Left forelimb (tissue), 1 donor: ENCODE results near the gene ELAVL3.
"Not testable (repeated sequence)": the region's sequence is repeated elsewhere in the genome, so short reads cannot be mapped to it uniquely, and the experiment has no call there.

ENCODE experiments used
- DNase-seq: peaks from one replicate; pipeline ENCODE4 v3.0.0-alpha.2; 2018; ENCODE audit warnings: low spot score

The ELAVL3 gene

DNA sequence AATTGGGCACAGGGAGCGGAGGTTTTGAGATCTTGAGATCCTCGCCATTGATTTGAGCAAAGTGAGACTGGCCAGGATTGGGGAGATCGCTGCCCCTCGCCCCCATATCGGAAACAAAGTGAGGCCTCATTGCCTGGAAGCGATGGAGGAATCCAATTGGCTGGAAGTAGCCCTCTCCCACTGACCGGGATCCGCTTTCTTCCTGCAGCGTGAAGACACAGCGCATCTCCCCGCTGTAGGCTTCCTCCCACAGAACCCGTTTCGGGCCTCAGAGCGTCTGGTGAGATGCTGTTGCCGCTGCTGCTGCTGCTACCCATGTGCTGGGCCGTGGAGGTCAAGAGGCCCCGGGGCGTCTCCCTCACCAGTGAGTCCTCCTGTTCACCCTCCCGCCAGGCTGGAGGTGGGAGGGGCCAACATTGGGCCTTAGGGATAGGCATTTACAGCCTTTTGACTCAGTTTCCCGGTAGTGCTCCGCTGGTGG lies 45.0 kb downstream of the ELAVL3 start:
- no peak for DNase-seq

DNA sequence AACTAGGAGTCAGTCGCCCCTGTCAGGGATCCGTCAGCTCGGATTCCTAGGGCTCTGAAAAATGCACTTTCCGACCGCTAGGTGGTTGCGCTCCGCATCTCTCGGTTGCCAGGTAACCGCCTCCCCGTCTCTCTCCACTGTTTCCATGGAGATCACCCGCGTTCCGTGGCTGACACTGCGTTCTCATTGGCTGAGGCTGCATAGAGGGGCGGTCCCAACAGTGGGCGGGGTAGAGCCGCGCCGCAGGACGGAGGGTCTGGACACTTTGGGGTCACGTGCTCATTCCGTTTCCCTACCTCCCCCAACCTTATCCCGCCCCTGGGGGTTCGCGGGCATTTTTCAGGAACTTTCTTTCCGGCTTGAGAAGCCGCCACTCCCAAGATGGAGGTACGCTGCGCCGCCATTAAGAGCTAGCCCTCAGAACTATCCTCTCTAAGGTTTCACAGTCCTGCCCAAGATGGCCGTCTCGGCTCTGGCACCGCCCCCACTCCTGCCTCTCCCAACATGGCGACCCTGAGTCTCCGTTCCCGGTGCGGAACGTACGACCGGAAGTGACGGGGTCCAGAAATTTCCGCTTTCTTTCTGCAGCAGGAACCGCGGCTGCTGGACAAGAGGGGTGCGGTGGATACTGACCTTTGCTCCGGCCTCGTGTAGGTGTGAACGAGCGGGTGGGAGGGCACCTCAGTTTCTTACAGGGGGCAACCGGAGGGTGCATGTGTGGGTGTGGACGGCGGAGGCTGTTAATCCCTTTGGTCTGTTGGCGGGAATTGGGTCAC lies 45.6 kb downstream of the ELAVL3 start, which contains the start of the genes ODAD3 and PRKCSH:
Gene ODAD3, minus strand, starts transcription at position 65 of the 776 bp plus-strand sequence. CDS start 105 bp downstream, outside the sequence.
Gene PRKCSH, plus strand, starts transcription at position 579 of the 776 bp plus-strand sequence. CDS start 483 bp downstream, outside the sequence.
- peak; percentile 99 for DNase-seq

DNA sequence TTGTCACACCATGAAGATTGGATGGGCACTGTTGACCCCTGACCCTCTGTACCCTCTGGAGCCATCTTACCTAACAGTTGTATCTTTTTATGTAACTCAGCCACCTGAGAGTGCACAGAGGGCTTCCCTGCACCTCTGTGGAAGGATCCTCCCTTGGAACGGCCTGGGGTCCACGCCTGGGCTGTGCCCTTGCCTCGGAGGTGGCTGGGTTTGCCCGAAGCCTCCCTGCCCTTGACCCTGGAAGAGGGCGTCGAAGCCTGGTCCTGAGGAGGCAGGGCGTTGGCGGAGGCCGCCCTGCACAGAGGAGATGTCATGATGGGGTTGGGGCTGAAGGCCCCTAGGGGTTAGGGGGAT lies 46.2 kb downstream of the ELAVL3 start:
- DNase-seq = no peak

DNA sequence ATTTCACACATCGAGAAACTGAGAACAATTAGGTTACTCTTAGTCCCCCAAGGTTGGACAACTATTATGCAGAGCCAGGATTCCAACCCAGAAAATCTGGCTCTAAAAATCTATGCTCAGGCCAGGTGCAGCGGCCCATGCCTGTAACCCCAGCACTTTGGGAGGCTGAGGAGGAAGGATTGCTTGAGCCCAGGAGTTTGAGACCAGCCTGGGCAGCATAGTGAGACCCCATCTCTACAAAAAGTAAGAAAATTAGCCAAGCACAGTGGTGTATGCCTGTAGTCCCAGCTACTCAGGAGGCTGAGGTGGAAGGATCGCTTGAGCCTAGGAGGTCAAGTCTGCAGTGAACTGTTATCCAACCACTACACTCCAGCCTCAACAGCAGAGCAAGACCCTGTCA lies 47.3 kb downstream of the ELAVL3 start:
- not testable (repeated sequence) for DNase-seq

GRCh38 chr19:11426656-11427055 lies 54.2 kb downstream of the ELAVL3 start:
- no peak for DNase-seq

- no peak for DNase-seq
Measured at GRCh38 chr19:11425719-11426457, 55.0 kb downstream of the ELAVL3 start.

- DNase-seq = no peak
Measured at GRCh38 chr19:11423791-11424181, 57.1 kb downstream of the ELAVL3 start.

- no peak for DNase-seq
Measured at GRCh38 chr19:11423164-11423790, 57.6 kb downstream of the ELAVL3 start.

DNA sequence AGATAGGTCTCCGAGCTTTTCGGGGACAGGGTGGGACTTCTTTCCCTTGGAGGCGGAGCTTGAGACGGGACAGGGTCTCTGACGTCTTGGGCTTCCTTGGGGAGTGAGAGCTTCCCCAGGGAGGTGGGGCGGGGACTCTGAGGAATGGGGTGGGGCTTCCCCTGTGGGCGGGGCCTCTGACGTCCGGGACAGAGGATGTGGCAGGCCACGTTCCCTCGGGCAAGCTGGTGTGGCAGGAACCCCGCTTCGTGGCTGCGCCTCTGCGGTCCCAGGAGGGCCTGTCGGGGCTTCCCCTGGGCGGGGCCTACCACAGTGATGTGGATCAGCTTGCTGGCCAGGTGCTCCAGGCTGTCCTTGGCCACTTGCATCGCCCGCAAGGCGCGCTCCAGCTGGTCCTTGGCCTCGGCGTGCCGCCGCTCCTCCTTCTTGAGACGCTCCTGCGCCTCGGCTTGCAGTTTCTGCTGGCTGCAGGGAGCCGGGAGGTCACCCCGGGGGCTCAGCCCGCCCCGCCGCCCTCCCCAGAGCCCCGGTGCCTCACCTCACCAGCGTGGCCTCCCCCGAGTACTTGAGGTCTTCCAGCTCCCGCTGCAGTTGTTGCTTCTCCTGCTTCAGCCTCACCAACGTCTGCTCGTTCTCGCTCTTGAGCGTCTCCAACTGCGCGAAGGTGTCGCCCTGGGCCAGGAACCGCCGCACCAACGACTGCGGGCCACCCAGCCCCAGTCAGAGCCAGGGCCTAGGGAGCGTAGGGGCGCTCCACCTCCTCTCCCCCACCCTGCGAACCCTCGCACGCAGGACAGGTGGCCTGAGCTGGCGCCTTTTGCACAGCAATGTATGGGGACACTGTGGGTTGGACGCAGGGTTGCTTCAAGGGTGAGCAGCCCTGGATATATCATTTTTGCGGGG lies 58.4 kb downstream of the ELAVL3 start:
- no peak for DNase-seq

DNA sequence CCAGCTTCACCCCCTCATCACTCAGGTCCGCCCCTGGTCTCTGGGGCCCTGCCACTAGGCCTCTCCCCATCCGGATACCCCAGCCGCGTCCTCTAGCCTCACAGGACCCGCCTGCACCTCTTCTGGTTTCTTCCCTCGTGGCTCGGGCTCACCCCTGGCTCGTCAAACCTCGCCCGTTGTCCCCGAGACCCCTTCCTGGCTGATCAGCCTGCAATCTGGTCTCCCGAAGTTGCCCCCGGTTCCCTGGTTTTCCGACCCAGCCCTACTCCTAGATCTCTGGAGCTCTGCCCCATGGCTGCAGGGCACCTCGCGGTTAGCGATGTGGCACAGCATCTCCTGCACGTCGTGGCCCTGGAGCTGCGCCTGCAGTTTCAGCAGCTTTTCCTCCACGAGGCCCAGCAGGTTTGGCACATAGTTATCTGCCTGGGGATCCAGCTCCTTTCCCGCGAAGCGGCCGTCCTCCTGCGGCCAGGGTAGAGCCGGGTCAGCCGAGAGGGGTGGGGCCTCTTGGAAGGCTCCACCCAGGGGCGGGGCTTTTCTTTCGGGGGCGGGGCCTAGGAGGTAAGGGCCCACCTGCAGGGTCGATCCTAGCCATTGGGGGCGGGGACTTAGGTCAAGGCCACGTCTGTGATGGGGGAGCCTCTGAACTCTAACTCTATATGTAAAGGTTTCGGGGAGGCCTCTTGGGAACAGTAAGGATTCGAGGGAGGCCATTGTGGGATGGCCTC lies 59.3 kb downstream of the ELAVL3 start:
- no peak for DNase-seq

DNA sequence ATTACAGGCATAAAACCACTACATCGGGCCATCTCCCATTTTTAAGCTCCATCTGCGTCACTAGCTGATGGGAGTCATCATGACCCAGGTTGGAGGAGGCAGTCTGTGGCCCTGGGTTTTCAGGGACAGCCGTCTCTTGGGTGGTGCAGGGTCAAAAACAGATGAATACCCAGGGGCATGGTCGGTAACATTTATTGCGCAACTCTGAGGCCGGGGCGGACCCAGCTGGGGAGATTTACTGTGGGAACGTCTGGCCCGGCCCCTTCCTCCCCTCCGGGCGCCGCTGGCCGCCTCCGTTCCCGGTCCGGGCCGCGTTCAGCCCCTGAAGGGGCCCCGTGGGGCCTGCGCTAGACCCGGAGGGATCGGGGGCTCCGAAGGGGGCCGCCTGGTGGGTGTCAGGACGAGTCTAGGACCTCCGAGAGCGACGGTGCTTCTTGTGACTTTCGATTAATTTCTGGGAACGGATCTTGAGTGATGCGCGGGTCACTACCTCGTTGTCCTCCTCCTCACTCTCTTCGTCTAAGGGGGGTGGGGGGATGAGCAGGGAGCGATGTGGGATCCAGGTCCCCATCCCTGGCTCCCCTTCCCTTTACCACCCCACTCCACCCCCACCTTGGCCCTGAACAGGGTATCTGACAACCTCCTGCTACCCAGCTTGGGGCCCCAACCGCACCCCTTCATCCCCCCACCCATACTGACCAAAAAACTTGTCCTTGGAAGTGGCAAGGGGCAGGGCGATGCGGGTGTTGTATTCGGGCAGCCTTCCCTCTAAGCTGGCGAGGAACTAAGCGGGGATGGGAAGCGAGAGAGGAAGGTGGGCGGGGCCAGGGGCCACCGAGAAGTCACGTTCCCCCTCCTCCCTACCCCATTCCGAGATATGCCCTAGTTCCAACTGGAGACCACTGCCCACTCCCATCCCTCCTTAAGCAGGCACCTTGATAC lies 60.1 kb downstream of the ELAVL3 start:
- no peak for DNase-seq

DNA sequence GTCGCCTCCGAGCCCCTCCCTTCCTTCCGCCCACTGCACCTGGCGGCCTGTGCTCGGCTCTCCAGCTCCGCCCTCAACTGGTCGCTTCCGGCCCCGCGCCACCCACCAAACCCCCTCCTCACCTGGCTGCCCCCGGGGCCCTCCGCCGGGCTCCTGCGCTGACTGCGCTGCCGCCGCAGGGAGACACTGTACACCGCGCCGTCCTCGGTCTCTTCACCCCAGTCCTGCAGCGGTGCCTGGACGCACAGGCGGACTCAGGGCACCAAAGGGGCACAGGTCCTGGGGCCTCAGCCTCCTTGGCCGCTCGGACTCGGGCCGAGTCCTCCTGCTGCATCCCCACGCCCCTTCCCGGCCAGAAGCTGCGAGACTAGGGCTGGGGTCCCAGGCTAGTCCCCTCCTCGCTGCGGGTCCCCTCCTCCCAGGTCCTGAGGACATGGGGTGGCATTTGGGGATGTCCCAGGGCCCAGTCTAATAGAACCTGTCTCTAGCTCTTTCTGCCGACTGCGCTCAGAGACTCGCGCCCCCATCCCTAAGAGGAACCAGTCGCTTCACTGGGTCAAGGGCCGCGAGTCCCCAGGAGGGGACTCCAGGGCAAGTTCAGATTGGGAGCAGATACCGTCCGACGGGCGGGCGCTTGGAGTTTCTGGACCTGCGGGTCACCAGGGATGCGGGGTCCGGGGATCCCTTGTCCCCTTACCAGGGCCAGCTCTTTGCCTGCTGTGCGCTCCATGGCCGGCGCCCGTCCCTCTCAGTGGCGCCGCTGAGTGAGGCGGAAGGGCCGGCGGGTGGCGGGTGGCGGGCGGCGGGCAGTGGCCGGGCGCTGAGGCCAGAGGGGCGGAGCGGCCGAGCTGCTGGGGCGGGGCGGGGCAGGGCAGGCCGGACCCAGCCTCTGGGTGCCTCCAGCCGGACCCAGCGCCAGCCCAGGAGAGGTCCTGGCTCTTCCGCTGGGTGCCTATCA lies 62.0 kb downstream of the ELAVL3 start, which contains the start of gene RGL3:
Gene RGL3, minus strand, starts transcription at position 766 of the 958 bp plus-strand sequence. Its CDS starts 36 bp downstream, at position 730.
- DNase-seq = no peak

DNA sequence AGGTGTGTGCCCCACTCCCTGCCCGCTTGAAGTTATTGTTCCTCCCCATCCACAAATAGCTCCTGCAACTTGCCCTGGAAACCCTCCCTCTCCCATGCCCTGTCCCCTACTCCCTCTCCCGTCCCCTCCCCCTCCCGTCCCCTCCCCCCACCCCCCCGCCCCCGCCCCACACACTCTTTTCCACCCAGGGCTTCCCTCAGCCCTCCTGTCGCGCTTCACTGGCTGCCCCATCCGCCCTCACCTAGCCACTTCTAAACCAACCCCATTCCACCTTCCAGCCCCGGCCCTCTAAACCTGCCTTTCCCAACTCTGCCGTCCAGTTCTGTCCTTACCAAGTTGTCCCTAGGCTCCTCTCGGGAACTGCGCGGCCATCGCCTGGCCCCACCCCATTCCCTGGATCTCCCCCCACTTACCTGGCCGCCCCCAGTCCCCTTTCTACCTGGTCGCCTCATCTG lies 62.7 kb downstream of the ELAVL3 start:
- no peak for DNase-seq

DNA sequence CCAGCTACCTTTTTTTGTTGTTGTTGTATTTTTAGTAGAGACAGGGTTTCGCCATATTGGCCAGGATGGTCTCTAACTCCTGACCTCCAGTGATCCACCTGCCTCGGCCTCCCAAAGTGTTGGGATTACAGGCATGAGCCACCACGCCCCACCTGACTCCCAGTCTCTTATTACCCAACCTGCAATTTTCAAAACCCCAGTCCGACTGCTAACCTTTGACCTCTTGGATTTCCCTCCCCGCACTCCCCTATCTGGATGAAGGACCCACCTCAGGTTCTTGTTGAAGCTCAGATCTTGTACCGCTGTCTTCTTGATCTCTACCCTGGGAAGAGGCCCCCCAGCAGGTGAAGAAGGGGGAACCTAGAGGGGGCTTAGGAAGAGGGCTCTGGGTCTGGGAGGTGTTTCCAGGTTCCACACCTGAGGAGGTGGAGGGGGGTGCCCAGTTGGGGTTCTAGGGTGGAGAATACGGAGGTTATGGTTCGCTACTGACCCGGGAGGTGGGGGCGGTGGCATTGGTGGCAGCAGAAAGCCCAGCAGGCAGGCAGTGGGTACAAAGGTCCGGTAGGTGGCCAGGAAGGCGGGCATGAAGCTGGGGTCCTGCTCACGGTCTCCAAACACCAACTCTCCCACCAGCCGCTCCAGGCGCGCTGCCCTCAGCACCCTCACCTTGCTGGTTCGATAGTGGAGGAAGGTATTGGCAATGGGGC lies 64.3 kb downstream of the ELAVL3 start:
- DNase-seq = no peak

GRCh38 chr19:11414544-11414943 lies 66.3 kb downstream of the ELAVL3 start:
- DNase-seq = no peak

DNA sequence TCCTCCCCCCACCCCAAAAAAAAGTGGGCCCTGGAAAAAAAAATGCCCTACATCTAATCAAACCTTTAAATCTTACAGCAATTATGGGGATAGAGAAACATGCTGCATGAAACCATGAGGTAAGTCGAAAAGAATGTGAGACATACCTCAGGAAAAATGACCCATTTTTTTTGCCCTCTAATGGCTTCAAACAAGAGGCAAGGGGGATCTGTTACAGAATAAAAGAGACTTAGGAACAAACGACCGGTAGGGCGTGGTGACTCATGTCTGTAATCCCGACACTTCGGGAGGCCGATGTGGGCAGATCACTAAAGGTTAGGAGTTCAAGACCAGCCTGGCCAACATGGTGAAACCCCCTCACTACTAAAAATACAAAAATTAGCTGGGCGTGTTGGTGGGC lies 70.2 kb downstream of the ELAVL3 start:
- no peak for DNase-seq

DNA sequence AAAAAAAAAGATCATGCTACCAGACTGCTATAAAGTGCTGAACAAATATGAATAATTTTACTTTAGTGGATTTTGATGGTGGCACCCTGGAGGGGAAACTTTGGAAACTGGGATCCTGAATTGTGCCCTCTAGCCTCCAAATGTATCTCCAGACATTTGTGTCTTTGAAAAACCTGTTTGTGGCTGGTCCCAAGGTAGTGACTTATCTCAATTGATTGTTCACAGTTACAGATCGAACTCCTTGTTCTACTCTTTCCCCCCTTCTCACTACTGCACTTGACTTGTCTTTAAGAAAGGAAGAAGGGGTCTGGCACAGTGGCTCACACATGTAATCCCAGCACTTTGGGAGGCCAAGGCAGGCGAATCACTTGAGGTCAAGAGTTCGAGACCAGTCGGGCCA lies 72.3 kb downstream of the ELAVL3 start:
- no peak for DNase-seq
